ENCODE measurements around the gene WNT9A.

Gene WNT9A

DNA sequence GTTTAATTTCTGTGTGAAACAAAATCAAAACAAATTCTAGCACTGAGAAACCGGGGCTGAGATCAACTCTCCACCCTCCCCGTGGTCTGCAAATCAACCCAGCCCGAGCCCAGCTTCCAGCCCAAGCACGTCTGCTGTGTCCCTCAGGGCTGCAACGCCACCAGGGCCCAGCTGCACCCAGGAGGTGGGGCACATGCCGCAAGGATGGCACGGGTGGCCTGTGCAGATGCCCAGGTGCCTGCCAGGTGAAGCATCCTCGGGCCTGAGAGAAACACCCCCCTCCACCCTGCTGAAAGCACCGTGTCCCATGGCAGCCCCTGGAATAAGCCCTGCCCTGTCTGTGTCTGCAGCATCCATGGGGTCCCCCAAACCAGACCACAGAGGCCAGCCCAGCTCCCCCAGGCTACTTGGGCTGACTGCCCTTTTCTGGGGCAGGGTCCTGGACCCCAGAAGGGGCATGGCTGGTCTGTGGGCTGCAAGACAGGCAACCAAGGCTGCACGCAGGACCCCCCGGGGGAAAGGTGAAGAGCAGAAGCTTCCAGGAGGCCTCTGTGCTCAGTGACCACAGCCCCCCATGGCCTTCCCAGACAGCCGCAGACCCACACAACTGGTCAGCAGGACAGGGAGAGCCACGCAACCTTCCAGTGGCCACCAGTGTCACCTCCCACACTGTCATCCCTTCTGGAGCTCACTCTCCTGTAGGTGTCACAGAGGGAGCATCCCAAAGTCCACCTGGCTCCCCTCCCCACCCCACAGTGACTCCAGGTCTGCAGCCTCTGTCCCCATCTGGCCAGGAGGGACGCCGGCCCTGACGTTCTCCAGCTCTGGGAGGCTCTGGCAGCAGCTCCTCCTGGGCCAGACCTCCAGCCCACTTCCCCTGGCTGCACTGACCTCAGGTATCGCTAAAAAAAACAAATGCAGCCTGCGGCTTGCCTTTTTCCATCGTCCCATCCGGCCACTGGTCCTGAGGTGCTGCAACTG lies 7.7 kb downstream of the WNT9A start:
- H3K9me3 Mint-ChIP-seq: peaks cover 5% of the 10 kb centered on the region
- H3K27me3 Mint-ChIP-seq (ENCODE audit: low read depth, poor library complexity): peaks cover 11% of the 10 kb centered on the region
- no peak for DNase-seq

DNA sequence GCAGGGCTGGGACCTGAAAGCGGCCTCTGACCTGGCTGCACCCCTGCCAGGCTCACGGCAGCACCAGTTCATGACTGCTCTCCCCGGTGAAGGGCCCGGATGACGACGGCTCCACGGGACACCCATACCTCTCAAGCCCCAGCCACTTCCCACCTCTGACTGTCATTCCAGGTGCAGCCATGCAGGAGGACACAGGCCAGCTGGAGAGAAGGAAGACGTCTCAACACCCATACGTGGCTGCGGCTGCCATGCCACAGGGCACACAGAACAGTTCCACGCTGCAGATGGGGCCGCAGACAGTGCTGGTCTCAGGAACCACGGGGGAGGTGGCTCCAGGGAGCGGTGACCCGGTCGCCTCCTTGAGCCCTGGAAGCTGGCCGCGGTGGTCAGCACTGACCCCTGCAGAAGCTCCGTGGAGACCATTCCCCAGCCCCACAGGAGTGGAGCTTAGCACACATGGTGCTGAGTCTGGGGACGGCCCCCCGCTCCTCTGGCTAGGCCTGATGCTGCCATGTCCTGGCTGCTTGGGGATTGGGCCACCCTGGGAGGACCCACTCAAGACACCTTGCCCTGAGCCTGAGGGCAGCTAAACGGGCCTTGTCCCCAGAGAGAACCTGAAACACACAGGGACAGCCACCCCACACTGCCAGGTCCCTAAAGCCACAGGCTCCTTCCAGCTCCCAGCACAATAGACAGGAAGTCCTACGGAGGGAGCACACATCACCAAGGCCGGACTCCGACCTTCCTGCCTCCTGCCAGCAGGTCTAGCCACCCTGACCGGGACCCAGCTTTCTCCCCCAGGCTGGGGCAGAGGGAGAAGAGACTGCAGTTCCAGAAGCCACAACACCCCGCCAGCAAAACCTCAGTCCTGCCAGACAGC lies 8.6 kb downstream of the WNT9A start:
- peaks cover 5% of the 10 kb centered on the region for H3K9me3 Mint-ChIP-seq
- TF ChIP-seq, protein P1, sequence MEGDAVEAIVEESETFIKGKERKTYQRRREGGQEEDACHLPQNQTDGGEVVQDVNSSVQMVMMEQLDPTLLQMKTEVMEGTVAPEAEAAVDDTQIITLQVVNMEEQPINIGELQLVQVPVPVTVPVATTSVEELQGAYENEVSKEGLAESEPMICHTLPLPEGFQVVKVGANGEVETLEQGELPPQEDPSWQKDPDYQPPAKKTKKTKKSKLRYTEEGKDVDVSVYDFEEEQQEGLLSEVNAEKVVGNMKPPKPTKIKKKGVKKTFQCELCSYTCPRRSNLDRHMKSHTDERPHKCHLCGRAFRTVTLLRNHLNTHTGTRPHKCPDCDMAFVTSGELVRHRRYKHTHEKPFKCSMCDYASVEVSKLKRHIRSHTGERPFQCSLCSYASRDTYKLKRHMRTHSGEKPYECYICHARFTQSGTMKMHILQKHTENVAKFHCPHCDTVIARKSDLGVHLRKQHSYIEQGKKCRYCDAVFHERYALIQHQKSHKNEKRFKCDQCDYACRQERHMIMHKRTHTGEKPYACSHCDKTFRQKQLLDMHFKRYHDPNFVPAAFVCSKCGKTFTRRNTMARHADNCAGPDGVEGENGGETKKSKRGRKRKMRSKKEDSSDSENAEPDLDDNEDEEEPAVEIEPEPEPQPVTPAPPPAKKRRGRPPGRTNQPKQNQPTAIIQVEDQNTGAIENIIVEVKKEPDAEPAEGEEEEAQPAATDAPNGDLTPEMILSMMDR (IDR thresholded peaks at IDR 0.05): no peak
- peaks cover 12% of the 10 kb centered on the region for H3K27me3 Mint-ChIP-seq (ENCODE audit: low read depth, poor library complexity)
- no peak overlapping the region for H3K4me3 Mint-ChIP-seq
- no peak for DNase-seq
- no peaks in the 10 kb centered on the region for H3K36me3 Mint-ChIP-seq (ENCODE audit: low read depth)
- peak overlapping the region; percentile 12 for H3K27ac Mint-ChIP-seq
- peaks cover 46% of the 10 kb centered on the region for H3K4me1 Mint-ChIP-seq

More for the DNA sequence above, 7.7 kb downstream of the WNT9A start:
- Mint-ChIP-seq H3K4me1 (peaks cover 52% of the 10 kb centered on the region), H3K36me3 (ENCODE audit: low read depth) (no peaks in the 10 kb centered on the region), H3K4me3 (no peak overlapping the region), H3K27ac (no peak overlapping the region)
- TF ChIP-seq, protein P1 (IDR thresholded peaks at IDR 0.05): no peak

DNA sequence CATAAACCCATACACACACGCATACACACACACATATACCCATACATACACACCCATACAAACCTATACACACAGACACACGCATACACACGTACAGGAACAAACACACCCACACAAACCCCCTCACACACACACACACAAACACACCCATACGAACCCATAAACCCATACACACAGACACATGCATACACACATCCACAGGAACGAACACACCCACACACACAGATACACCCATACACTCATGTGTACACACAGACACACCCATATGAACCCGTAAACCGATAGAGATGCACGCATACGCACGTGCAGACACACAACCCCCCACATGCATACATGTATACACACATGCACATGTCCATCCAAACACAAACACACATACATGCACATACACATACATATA lies 9.5 kb downstream of the WNT9A start:
- no peak for DNase-seq
- Mint-ChIP-seq H3K9me3 (peaks cover 6% of the 10 kb centered on the region), H3K27me3 (ENCODE audit: low read depth, poor library complexity) (peaks cover 12% of the 10 kb centered on the region), H3K36me3 (ENCODE audit: low read depth) (no peaks in the 10 kb centered on the region), H3K4me1 (peaks cover 37% of the 10 kb centered on the region), H3K27ac (no peak overlapping the region), H3K4me3 (no peak overlapping the region)
- TF ChIP-seq, protein P1 (IDR thresholded peaks at IDR 0.05): no peak

DNA sequence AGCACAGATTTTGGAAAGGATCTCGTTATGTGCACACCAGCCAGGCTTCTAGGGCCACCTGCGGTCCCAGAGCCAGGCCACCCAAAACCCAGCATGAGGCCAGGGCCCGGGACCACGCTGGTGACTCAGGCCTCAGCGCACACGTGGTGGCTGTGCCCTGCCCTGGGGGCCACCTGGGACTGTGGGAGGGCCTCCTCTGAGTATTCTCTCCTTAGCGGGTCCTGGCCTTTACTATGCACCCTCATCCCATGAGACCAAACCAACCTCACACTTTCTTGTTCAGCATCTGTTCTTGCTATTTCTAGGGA lies 9.9 kb downstream of the WNT9A start:
- H3K27ac Mint-ChIP-seq: no peak overlapping the region
- no peak for DNase-seq
- peaks cover 9% of the 10 kb centered on the region for H3K9me3 Mint-ChIP-seq
- H3K4me1 Mint-ChIP-seq: peaks cover 35% of the 10 kb centered on the region
- H3K27me3 Mint-ChIP-seq (ENCODE audit: low read depth, poor library complexity): peaks cover 12% of the 10 kb centered on the region
- H3K4me3 Mint-ChIP-seq: no peak overlapping the region
- TF ChIP-seq, protein P1 (IDR thresholded peaks at IDR 0.05): no peak
- H3K36me3 Mint-ChIP-seq (ENCODE audit: low read depth): no peaks in the 10 kb centered on the region

DNA sequence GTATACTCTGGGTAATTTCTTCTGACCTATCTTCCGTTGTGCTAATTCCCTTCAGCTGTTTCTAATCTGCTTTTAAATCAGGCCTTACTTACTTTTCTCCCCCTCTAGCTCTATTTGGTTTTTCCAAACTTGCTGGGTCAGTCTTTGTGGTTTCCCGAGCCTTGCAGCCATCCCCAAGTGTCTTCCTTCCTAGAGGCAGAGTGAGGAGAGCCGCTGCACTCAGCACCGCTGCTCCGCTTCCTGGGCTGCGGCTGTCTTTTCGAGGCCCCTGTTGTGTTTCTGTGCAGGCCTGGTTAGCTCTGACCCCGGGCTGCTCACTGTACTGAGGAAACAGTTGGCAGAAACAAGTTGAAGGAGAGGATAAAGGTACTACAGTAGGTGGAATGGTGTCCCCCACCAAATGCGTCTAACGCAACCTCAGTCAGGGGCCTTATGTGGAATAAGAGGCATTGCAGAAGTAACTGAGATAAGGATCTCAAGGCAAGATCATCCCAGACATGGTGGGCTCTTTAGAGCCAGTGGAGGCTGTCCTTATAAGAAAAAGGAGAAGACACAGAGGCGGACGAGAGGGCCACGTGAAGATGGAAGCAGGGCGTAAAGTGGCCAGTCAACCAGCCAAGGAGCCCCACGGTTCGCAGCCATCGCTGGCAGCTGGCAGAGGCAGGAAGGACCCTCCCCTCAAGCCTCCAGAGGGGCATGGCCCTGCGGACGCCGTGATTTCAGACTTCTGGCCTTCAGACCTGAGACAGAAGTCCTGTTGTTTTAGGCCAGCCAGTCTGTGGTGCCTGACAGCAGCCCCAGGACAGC lies 10.5 kb downstream of the WNT9A start:
- DNase-seq: no peak
- TF ChIP-seq, protein P1 (IDR thresholded peaks at IDR 0.05): no peak
- Mint-ChIP-seq H3K36me3 (ENCODE audit: low read depth) (no peaks in the 10 kb centered on the region), H3K27me3 (ENCODE audit: low read depth, poor library complexity) (peaks cover 15% of the 10 kb centered on the region), H3K27ac (peak overlapping the region; percentile 0), H3K9me3 (peaks cover 9% of the 10 kb centered on the region), H3K4me3 (no peak overlapping the region), H3K4me1 (peaks cover 29% of the 10 kb centered on the region)
